Spleen (tissue), 7 donors: ENCODE data around the gene CALHM3.
"Not testable (repeated sequence)": the region's sequence is repeated elsewhere in the genome, so short reads cannot be mapped to it uniquely, and the experiment has no call there.

Experiments
- CTCF ChIP-seq, 11 experiments: fragments of 200-600 bp in 7 of 11; fragments of 450-650 bp in 4 of 11; sonication (generic) in 4 of 11; IDR thresholded peaks in 8 of 11; conservative IDR thresholded peaks in 3 of 11; 1 replicate in 7 of 11; 2 replicates in 4 of 11; pipeline versions ENCODE4 v1.4.0 to v1.8.0; 2016 to 2021; ENCODE audit warnings: antibody characterized with exemption in 11 of 11, inconsistent platforms in 4 of 11, mild to moderate bottlenecking in 1 of 11
- POLR2A ChIP-seq, 3 donors: fragments of 450-650 bp; IDR thresholded peaks; one replicate each; pipeline ENCODE4 v1.5.1; 2017; ENCODE audit warnings: antibody characterized with exemption in 3 of 3, mild to moderate bottlenecking in 1 of 3
- donor health status: DM: no; HTN: no; CAD: no; lungs with moderate emphysema.
- donor health status: DM: no; HTN: no; CAD: no.
- donor health status: DM: no; HTN: no; CAD: no.

GRCh38 chr10:103486635-103487409 lies 7.8 kb upstream of the CALHM3 start:
- not testable (repeated sequence) for TF ChIP-seq POLR2A (IDR thresholded peaks at IDR 0.05); CTCF (IDR thresholded peaks at IDR 0.05 in 8 of 11, conservative IDR thresholded peaks at IDR 0.05 in 3 of 11)
